Activated CD8-positive, alpha-beta memory T cell treated with anti-CD3 and anti-CD28 coated beads, Interleukin-2, amount 10 ng/mL, durations not matched to agents 7 days and 5 days (primary cell): ENCODE measurements around the gene STX16. TPM values are rescaled to one million over a fixed set of nuclear protein-coding genes. Genes with fewer than 3 reads are reported as not detected.
A peak's percentile ranks its signal among the peaks of the same experiment; 100 is the strongest.

ENCODE experiments used
- ATAC-seq: fragments of 150-1000 bp; cut with Tn5 transposase; one replicate; pipeline ENCODE4 v1.10.0; 2021; ENCODE audit warnings: moderate library complexity
- CTCF ChIA-PET: fragments of 350-600 bp; sonication (Branson Sonifier 250); formaldehyde crosslinking; loops from one replicate; lab custom pipeline; 2021; ENCODE audit warnings: antibody characterized with exemption; lab: Charles Lee
- DNase-seq: peaks from one replicate; pipeline ENCODE4 v3.0.0-alpha.2; 2020
- H3K27ac Mint-ChIP-seq: one replicate; pipeline ENCODE4 v1.8.0; 2021; ENCODE audit warnings: mild to moderate bottlenecking, mixed read lengths
- H3K27me3 Mint-ChIP-seq: one replicate; pipeline ENCODE4 v1.8.0; 2021; ENCODE audit warnings: mixed read lengths
- H3K36me3 Mint-ChIP-seq: one replicate; pipeline ENCODE4 v1.8.0; 2021; ENCODE audit warnings: mild to moderate bottlenecking, mixed read lengths
- H3K4me1 Mint-ChIP-seq: one replicate; pipeline ENCODE4 v1.8.0; 2021; ENCODE audit warnings: mixed read lengths
- H3K4me3 Mint-ChIP-seq: one replicate; pipeline ENCODE4 v1.8.0; 2021; ENCODE audit warnings: mild to moderate bottlenecking, moderate library complexity, mixed read lengths
- H3K9me3 Mint-ChIP-seq: one replicate; pipeline ENCODE4 v1.8.0; 2022; ENCODE audit warnings: low read depth, mixed read lengths
- total RNA-seq, 2 experiments: library from RNA; stranded (reverse); gene quantifications; one replicate each; pipeline ENCODE4 v1.2.3, GENCODE V29; 2021

The STX16 gene
- total RNA-seq, 2 experiments from 2014 or later = 120 to 165 TPM

- H3K27me3 Mint-ChIP-seq = peaks cover 7% of the 10 kb centered on the region
- CTCF ChIA-PET = no interaction called here
- peaks cover 2% of the 10 kb centered on the region for H3K4me1 Mint-ChIP-seq
- no peaks in the 10 kb centered on the region for H3K9me3 Mint-ChIP-seq
- H3K4me3 Mint-ChIP-seq = no peak overlapping the region
- DNase-seq (no peak), ATAC-seq (no peak)
- no peak overlapping the region for H3K27ac Mint-ChIP-seq
- H3K36me3 Mint-ChIP-seq = no peaks in the 10 kb centered on the region
Observed at GRCh38 chr20:58623579-58624473, 27.3 kb upstream of the STX16 start.

GRCh38 chr20:58624687-58625086, 26.4 kb upstream of the STX16 start:
- peaks cover 4% of the 10 kb centered on the region for H3K27me3 Mint-ChIP-seq
- H3K27ac Mint-ChIP-seq = no peak overlapping the region
- DNase-seq (no peak), ATAC-seq (no peak)
- no peaks in the 10 kb centered on the region for H3K36me3 Mint-ChIP-seq
- H3K9me3 Mint-ChIP-seq = no peaks in the 10 kb centered on the region
- no peak overlapping the region for H3K4me3 Mint-ChIP-seq
- peaks cover 2% of the 10 kb centered on the region for H3K4me1 Mint-ChIP-seq
- CTCF ChIA-PET = no interaction called here

GRCh38 chr20:58625585-58625984, 25.5 kb upstream of the STX16 start:
- peaks cover 2% of the 10 kb centered on the region for H3K27me3 Mint-ChIP-seq
- CTCF ChIA-PET = no interaction called here
- no peaks in the 10 kb centered on the region for H3K36me3 Mint-ChIP-seq

GRCh38 chr20:58626051-58626450, 25.0 kb upstream of the STX16 start:
- Mint-ChIP-seq H3K4me1 (peaks cover 2% of the 10 kb centered on the region), H3K36me3 (no peaks in the 10 kb centered on the region), H3K9me3 (no peaks in the 10 kb centered on the region), H3K27ac (no peak overlapping the region), H3K27me3 (no peaks in the 10 kb centered on the region), H3K4me3 (no peak overlapping the region)
- CTCF ChIA-PET = no interaction called here
- no peak for ATAC-seq
- no peak for DNase-seq

More at GRCh38 chr20:58625585-58625984, 25.5 kb upstream of the STX16 start:
- ATAC-seq (no peak), DNase-seq (no peak)
- no peak overlapping the region for H3K4me3 Mint-ChIP-seq
- H3K9me3 Mint-ChIP-seq = no peaks in the 10 kb centered on the region
- peaks cover 2% of the 10 kb centered on the region for H3K4me1 Mint-ChIP-seq
- H3K27ac Mint-ChIP-seq = no peak overlapping the region

- Mint-ChIP-seq H3K4me1 (peaks cover 2% of the 10 kb centered on the region), H3K27me3 (no peaks in the 10 kb centered on the region), H3K27ac (no peak overlapping the region), H3K36me3 (no peaks in the 10 kb centered on the region), H3K9me3 (no peaks in the 10 kb centered on the region), H3K4me3 (no peak overlapping the region)
- CTCF ChIA-PET = no interaction called here
- DNase-seq (no peak), ATAC-seq (no peak)
Observed at GRCh38 chr20:58627212-58628072, 23.6 kb upstream of the STX16 start.

GRCh38 chr20:58628491-58629214, 22.4 kb upstream of the STX16 start:
- Mint-ChIP-seq H3K27me3 (no peaks in the 10 kb centered on the region), H3K9me3 (no peaks in the 10 kb centered on the region), H3K4me1 (peaks cover 2% of the 10 kb centered on the region), H3K36me3 (no peaks in the 10 kb centered on the region), H3K27ac (no peak overlapping the region), H3K4me3 (no peak overlapping the region)
- DNase-seq (no peak), ATAC-seq (no peak)
- CTCF ChIA-PET = no interaction called here

- no peak overlapping the region for H3K27ac Mint-ChIP-seq
- H3K4me1 Mint-ChIP-seq = peaks cover 4% of the 10 kb centered on the region
- no peaks in the 10 kb centered on the region for H3K9me3 Mint-ChIP-seq
- no peaks in the 10 kb centered on the region for H3K36me3 Mint-ChIP-seq
- DNase-seq (no peak), ATAC-seq (no peak)
- no peaks in the 10 kb centered on the region for H3K27me3 Mint-ChIP-seq
- CTCF ChIA-PET = no interaction called here
- no peak overlapping the region for H3K4me3 Mint-ChIP-seq
Observed at GRCh38 chr20:58629215-58629580, 21.9 kb upstream of the STX16 start.

GRCh38 chr20:58630063-58630462, 21.0 kb upstream of the STX16 start:
- peaks cover 9% of the 10 kb centered on the region for H3K4me1 Mint-ChIP-seq

GRCh38 chr20:58633161-58634053, 17.7 kb upstream of the STX16 start:
- ATAC-seq = no peak
- Mint-ChIP-seq H3K27me3 (peaks cover 2% of the 10 kb centered on the region), H3K9me3 (no peaks in the 10 kb centered on the region), H3K27ac (no peak overlapping the region), H3K4me1 (peaks cover 7% of the 10 kb centered on the region), H3K4me3 (no peak overlapping the region), H3K36me3 (no peaks in the 10 kb centered on the region)
- CTCF ChIA-PET = interaction anchor here (1.3 kb wide), 1 partner anchor 17 kb away, joined by 3 read pairs; no protein-coding TSS in a partner anchor
- DNase-seq = no peak

More at GRCh38 chr20:58630063-58630462, 21.0 kb upstream of the STX16 start:
- no peak for DNase-seq
- CTCF ChIA-PET = no interaction called here
- Mint-ChIP-seq H3K4me3 (no peak overlapping the region), H3K36me3 (no peaks in the 10 kb centered on the region), H3K9me3 (no peaks in the 10 kb centered on the region), H3K27ac (no peak overlapping the region), H3K27me3 (no peaks in the 10 kb centered on the region)
- no peak for ATAC-seq

GRCh38 chr20:58634059-58634458, 17.0 kb upstream of the STX16 start:
- no peak for ATAC-seq
- no peak overlapping the region for H3K4me3 Mint-ChIP-seq
- no peaks in the 10 kb centered on the region for H3K9me3 Mint-ChIP-seq
- H3K4me1 Mint-ChIP-seq = peaks cover 7% of the 10 kb centered on the region
- H3K36me3 Mint-ChIP-seq = no peaks in the 10 kb centered on the region
- no peak for DNase-seq
- CTCF ChIA-PET = interaction anchor here (1.3 kb wide), 1 partner anchor 16 kb away, joined by 3 read pairs; no protein-coding TSS in a partner anchor
- peaks cover 2% of the 10 kb centered on the region for H3K27me3 Mint-ChIP-seq
- H3K27ac Mint-ChIP-seq = no peak overlapping the region

GRCh38 chr20:58634521-58635278, 16.4 kb upstream of the STX16 start:
- Mint-ChIP-seq H3K9me3 (no peaks in the 10 kb centered on the region), H3K4me1 (peaks cover 7% of the 10 kb centered on the region), H3K36me3 (no peaks in the 10 kb centered on the region), H3K27ac (no peak overlapping the region), H3K4me3 (no peak overlapping the region), H3K27me3 (peaks cover 8% of the 10 kb centered on the region)
- CTCF ChIA-PET = interaction anchor here (1.3 kb wide), 1 partner anchor 16 kb away, joined by 3 read pairs; no protein-coding TSS in a partner anchor
- ATAC-seq (peak; percentile 51), DNase-seq (no peak)

- ATAC-seq = no peak
- no peak overlapping the region for H3K27ac Mint-ChIP-seq
- CTCF ChIA-PET = interaction anchor here (1.3 kb wide), 1 partner anchor 15 kb away, joined by 3 read pairs; no protein-coding TSS in a partner anchor
Observed at GRCh38 chr20:58635279-58635665, 15.8 kb upstream of the STX16 start.

More at GRCh38 chr20:58635279-58635665, 15.8 kb upstream of the STX16 start:
- H3K36me3 Mint-ChIP-seq = no peaks in the 10 kb centered on the region
- H3K4me3 Mint-ChIP-seq = no peak overlapping the region
- peaks cover 13% of the 10 kb centered on the region for H3K27me3 Mint-ChIP-seq
- no peak for DNase-seq
- H3K4me1 Mint-ChIP-seq = peaks cover 7% of the 10 kb centered on the region
- H3K9me3 Mint-ChIP-seq = no peaks in the 10 kb centered on the region
